ENCODE results near the gene FMO4.

DNA sequence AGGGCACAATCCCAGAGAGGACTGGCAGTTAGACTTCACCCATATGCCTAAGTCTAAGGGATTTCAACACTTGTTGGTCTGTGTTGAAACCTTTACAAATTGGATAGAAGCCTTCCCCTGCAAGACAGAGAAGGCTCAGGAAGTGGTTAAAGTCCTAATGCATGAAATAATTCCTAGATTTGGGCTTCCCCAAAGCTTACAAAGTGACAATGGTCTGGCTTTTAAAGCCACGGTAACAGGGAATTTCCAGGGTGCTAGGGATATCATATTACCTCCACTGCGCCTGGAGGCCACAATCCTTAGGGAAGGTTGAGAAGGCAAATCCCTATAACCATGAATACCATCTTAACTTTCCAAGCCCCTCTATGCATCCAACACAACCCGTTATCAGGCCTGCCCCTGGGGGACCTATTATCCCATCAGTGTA is 3.3 kb upstream of the FMO4 start:
- TF ChIP-seq ZNF619 (CRISPR knock-in tag; IDR thresholded peaks at IDR 0.05): no peak
- TF ChIP-seq, protein P1, sequence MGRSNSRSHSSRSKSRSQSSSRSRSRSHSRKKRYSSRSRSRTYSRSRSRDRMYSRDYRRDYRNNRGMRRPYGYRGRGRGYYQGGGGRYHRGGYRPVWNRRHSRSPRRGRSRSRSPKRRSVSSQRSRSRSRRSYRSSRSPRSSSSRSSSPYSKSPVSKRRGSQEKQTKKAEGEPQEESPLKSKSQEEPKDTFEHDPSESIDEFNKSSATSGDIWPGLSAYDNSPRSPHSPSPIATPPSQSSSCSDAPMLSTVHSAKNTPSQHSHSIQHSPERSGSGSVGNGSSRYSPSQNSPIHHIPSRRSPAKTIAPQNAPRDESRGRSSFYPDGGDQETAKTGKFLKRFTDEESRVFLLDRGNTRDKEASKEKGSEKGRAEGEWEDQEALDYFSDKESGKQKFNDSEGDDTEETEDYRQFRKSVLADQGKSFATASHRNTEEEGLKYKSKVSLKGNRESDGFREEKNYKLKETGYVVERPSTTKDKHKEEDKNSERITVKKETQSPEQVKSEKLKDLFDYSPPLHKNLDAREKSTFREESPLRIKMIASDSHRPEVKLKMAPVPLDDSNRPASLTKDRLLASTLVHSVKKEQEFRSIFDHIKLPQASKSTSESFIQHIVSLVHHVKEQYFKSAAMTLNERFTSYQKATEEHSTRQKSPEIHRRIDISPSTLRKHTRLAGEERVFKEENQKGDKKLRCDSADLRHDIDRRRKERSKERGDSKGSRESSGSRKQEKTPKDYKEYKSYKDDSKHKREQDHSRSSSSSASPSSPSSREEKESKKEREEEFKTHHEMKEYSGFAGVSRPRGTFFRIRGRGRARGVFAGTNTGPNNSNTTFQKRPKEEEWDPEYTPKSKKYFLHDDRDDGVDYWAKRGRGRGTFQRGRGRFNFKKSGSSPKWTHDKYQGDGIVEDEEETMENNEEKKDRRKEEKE (IDR thresholded peaks at IDR 0.05): no peak

All from HepG2 (cell line).